ENCODE results near the gene SLC6A18. TPM values are rescaled to one million over a fixed set of nuclear protein-coding genes. Genes with fewer than 3 reads are reported as not detected.

SLC6A18 gene
- total and polyA plus RNA-seq, 5 donors from 2014 or later, result not detected

DNA sequence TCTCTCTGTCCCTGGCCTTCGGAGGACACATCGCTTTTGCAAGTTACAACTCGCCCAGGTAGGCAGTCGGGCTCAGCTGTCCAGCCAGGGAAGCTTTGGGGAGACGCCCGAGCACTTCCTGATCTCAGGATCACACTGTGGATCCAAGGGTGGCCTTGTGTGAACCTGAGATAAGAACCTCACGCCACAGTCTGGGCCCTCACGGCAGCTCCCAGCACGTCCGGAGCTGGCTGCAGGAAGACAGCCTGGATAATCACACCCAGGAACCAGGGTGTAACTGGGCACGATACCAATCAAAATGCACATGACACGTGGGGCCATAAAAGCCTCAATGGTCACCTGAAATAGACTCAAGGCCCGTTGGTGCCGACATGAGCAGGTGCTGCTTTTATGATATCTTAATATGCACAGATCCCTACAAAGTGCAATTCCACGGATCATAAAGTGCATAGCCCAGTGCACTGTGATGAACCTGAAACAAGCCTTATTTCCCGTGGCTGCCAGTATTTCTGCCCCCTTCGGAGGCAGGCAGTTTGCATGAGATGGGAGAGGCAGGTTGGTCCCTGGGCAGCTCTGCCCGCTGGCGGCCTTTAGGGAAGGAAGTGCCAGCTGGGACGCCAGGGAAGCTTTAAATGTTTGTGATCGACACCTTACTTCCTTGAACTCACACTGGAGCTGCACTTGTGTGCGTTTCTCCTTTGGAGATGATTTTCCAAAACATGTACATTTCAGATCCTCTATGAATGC is 14.5 kb downstream of the SLC6A18 start:
- no peaks in the 10 kb centered on the region for H3K36me3 Mint-ChIP-seq
- H3K4me3 Mint-ChIP-seq, result no peak overlapping the region
- H3K27ac Mint-ChIP-seq, result no peak overlapping the region
- H3K4me1 Mint-ChIP-seq, result peaks cover 0 to 2% (median 0%) of the 10 kb centered on the region in 4 donors
- H3K27me3 ChIP-seq (ENCODE audit: control insufficient read depth, insufficient read depth, low read length), result no peaks in the 10 kb centered on the region
- peaks cover 0 to 12% (median 4%) of the 10 kb centered on the region in 7 donors for H3K9me3 Mint-ChIP-seq
- H3K4me3 ChIP-seq (ENCODE audit: low read depth, low read length), result no peak overlapping the region
- no peak for ATAC-seq (ENCODE audit: low read depth in 2 of 2)
- peaks cover 4 to 12% of the 10 kb centered on the region in 2 experiments for H3K9me3 ChIP-seq (ENCODE audit: control insufficient read depth in 2 of 2, low read length in 2 of 2)
- peaks cover 4% of the 10 kb centered on the region for H3K27me3 Mint-ChIP-seq
- no peaks in the 10 kb centered on the region for H3K36me3 ChIP-seq (ENCODE audit: control insufficient read depth, insufficient read depth, low read length)
- H3K4me1 ChIP-seq (ENCODE audit: control insufficient read depth, insufficient read depth, low read length, poor library complexity, severe bottlenecking), result no peaks in the 10 kb centered on the region
- DNase-seq, result no peak
- no peak overlapping the region for H3K27ac ChIP-seq (ENCODE audit: insufficient read depth, low read length, poor library complexity, severe bottlenecking)

DNA sequence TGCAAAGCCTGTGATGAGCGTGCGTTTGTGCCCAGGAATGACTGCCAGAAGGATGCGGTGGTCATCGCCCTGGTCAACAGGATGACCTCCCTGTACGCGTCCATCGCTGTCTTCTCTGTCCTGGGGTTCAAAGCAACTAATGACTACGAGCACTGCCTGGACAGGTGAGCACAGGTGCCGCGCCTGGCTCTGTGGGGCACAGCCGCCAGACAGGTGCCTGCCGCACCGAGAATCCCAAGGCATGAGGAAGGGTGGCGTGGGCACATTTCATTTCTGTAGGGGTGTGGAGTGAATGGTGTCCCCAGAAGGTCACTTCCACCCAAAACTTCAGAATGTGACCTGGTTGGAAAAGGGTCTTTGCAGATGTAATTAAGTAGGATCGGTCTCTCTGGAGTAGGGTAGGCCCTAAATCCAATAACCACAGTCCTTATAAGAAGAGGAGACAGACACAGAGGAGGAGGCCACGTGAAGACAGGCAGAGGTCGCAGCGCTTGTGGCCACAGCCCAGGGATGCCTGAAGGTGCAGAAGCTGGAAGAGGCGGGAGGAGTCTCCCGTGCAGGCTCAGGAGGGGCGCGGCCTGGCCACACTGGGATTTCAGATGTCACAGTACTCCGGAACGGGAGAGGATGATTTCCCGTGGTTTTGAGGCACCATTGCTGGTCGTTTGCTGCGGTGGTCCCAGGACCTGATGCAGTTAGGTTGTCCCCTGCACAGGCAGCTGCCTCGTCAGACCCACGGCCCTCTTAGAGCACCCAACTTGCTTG is 15.5 kb downstream of the SLC6A18 start:
- DNase-seq (no peak), ATAC-seq (ENCODE audit: low read depth in 2 of 2) (no peak)
- Histone ChIP-seq H3K9me3 (ENCODE audit: control insufficient read depth in 2 of 2, low read length in 2 of 2) (peaks cover 4 to 10% of the 10 kb centered on the region in 2 experiments), H3K36me3 (ENCODE audit: control insufficient read depth, insufficient read depth, low read length) (no peaks in the 10 kb centered on the region), H3K27ac (ENCODE audit: insufficient read depth, low read length, poor library complexity, severe bottlenecking) (no peak overlapping the region), H3K4me1 (ENCODE audit: control insufficient read depth, insufficient read depth, low read length, poor library complexity, severe bottlenecking) (no peaks in the 10 kb centered on the region), H3K4me3 (ENCODE audit: low read depth, low read length) (no peak overlapping the region), H3K27me3 (ENCODE audit: control insufficient read depth, insufficient read depth, low read length) (no peaks in the 10 kb centered on the region)
- no peaks in the 10 kb centered on the region for H3K36me3 Mint-ChIP-seq
- no peak overlapping the region for H3K4me3 Mint-ChIP-seq
- peaks cover 4% of the 10 kb centered on the region for H3K27me3 Mint-ChIP-seq
- peaks cover 0 to 10% (median 4%) of the 10 kb centered on the region in 7 donors for H3K9me3 Mint-ChIP-seq
- peak overlapping the region in 1 of 3 donors; percentile 32 for H3K27ac Mint-ChIP-seq
- H3K4me1 Mint-ChIP-seq, result peaks cover 0 to 2% (median 0%) of the 10 kb centered on the region in 4 donors

DNA sequence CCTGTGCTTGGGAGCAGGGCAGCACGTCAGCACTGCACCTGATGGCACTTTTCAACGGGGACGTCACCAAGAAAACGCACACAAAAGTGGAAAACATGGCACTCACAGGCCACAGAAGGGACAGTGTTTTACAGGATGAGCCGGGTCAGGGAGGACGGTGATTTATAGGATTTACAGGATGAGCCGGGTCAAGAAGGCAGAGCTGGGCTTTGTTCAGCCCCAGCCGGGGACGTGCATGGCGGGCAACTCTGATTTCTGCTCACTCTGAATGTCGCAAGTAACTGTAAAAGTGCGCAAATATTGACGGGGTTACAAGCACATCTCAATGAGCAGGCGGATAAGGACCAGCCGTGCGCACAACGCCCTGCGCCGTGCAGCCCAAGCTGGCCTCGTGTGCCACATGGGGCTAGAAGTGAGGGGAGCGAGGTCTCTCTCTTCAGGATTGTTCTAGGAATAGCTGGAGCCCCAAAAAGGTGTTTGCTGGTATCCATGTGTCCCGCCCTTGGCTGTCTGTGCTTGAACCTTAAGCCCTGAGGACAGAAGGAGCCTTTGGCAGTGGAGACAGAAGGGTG is 16.4 kb downstream of the SLC6A18 start:
- peaks cover 0 to under 1% of the 10 kb centered on the region in 2 experiments for H3K9me3 ChIP-seq (ENCODE audit: control insufficient read depth in 2 of 2, low read length in 2 of 2)
- peaks cover 0 to 4% (median under 1%) of the 10 kb centered on the region in 7 donors for H3K9me3 Mint-ChIP-seq
- DNase-seq (no peak), ATAC-seq (ENCODE audit: low read depth in 2 of 2) (no peak)
- H3K36me3 Mint-ChIP-seq, result no peaks in the 10 kb centered on the region
- no peak overlapping the region for H3K27ac Mint-ChIP-seq
- no peak overlapping the region for H3K4me3 ChIP-seq (ENCODE audit: low read depth, low read length)
- H3K27me3 ChIP-seq (ENCODE audit: control insufficient read depth, insufficient read depth, low read length), result no peaks in the 10 kb centered on the region
- H3K4me1 ChIP-seq (ENCODE audit: control insufficient read depth, insufficient read depth, low read length, poor library complexity, severe bottlenecking), result no peaks in the 10 kb centered on the region
- H3K27me3 Mint-ChIP-seq, result peaks cover 4% of the 10 kb centered on the region
- H3K36me3 ChIP-seq (ENCODE audit: control insufficient read depth, insufficient read depth, low read length), result no peaks in the 10 kb centered on the region
- peaks cover 0 to 2% (median 0%) of the 10 kb centered on the region in 4 donors for H3K4me1 Mint-ChIP-seq
- no peak overlapping the region for H3K4me3 Mint-ChIP-seq
- H3K27ac ChIP-seq (ENCODE audit: insufficient read depth, low read length, poor library complexity, severe bottlenecking), result no peak overlapping the region

DNA sequence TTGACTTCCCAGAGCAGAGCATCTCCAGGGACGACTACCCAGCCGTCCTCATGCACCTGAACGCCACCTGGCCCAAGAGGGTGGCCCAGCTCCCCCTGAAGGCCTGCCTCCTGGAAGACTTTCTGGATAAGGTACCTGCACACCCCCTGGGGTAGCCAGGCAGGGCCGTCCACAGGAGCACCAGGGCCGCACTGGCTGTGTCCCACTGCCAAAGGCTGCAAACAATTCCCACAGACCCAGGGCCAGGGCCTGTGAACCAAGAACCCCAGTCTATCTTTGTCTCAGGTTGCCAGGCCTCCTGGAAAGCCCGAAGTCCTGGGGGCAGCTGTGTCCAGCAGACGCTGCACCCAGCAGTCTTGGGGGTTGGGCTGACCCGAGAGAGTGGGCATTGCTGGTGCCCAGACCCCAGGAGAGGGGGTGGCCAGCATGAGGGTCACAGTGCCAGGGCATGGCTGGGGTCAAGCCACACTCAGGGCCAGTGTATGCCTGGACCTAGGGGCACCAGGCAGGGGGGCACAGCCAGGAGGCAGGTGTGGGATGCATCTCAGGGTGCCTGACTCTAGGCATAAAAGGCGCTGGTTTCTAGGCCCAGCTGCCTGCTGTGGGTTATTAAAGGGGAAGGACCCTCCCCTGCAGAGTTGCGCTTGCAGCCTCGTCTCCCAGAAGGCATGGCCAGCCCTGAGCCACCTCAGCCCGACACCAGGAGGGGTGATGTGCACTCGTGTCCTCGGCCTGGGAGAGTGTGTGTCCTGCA is 17.7 kb downstream of the SLC6A18 start:
- Histone ChIP-seq H3K27me3 (ENCODE audit: control insufficient read depth, insufficient read depth, low read length) (no peaks in the 10 kb centered on the region), H3K36me3 (ENCODE audit: control insufficient read depth, insufficient read depth, low read length) (no peaks in the 10 kb centered on the region), H3K27ac (ENCODE audit: insufficient read depth, low read length, poor library complexity, severe bottlenecking) (no peak overlapping the region), H3K9me3 (ENCODE audit: control insufficient read depth in 2 of 2, low read length in 2 of 2) (no peaks in the 10 kb centered on the region), H3K4me3 (ENCODE audit: low read depth, low read length) (no peak overlapping the region), H3K4me1 (ENCODE audit: control insufficient read depth, insufficient read depth, low read length, poor library complexity, severe bottlenecking) (no peaks in the 10 kb centered on the region)
- Mint-ChIP-seq H3K27ac (no peak overlapping the region), H3K9me3 (peaks cover 0 to 1% (median 0%) of the 10 kb centered on the region in 7 donors), H3K36me3 (no peaks in the 10 kb centered on the region), H3K4me1 (peaks cover 0 to 2% (median 0%) of the 10 kb centered on the region in 4 donors), H3K27me3 (no peaks in the 10 kb centered on the region), H3K4me3 (no peak overlapping the region)
- DNase-seq (no peak), ATAC-seq (ENCODE audit: low read depth in 2 of 2) (no peak)

DNA sequence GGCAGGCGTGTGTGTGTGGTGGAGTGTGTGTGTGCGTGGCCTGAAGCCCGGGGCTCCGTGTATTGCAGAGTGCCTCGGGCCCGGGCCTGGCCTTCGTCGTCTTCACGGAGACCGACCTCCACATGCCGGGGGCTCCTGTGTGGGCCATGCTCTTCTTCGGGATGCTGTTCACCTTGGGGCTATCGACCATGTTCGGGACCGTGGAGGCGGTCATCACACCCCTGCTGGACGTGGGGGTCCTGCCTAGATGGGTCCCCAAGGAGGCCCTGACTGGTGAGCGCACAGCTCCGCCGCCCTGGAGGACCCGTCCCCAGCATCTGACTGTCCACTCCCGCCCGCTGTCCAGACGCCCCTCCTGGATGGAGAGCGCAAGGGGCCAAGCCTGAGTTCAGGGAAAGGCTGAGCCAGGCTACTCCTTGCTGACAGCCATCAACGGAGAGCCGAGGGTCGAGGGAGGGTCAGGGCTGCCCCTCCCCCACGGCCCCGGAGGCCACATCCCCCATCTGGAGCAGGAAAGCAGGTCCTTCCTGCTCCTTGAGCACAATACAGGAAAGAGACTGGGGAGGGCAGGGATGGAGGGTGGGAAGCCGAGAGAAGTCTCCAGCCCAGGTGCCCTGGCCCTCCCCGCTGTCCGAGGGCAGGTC is 18.4 kb downstream of the SLC6A18 start:
- no peaks in the 10 kb centered on the region for H3K36me3 Mint-ChIP-seq
- no peaks in the 10 kb centered on the region for H3K27me3 Mint-ChIP-seq
- no peak for ATAC-seq (ENCODE audit: low read depth in 2 of 2)
- H3K4me1 ChIP-seq (ENCODE audit: control insufficient read depth, insufficient read depth, low read length, poor library complexity, severe bottlenecking), result no peaks in the 10 kb centered on the region
- H3K27ac ChIP-seq (ENCODE audit: insufficient read depth, low read length, poor library complexity, severe bottlenecking), result no peak overlapping the region
- no peak for DNase-seq
- no peak overlapping the region for H3K4me3 Mint-ChIP-seq
- no peaks in the 10 kb centered on the region for H3K36me3 ChIP-seq (ENCODE audit: control insufficient read depth, insufficient read depth, low read length)
- peaks cover 0 to 1% (median 0%) of the 10 kb centered on the region in 7 donors for H3K9me3 Mint-ChIP-seq
- H3K4me1 Mint-ChIP-seq, result peaks cover 0 to 2% (median 0%) of the 10 kb centered on the region in 4 donors
- H3K27ac Mint-ChIP-seq, result no peak overlapping the region
- H3K9me3 ChIP-seq (ENCODE audit: control insufficient read depth in 2 of 2, low read length in 2 of 2), result no peaks in the 10 kb centered on the region
- H3K4me3 ChIP-seq (ENCODE audit: low read depth, low read length), result no peak overlapping the region
- no peaks in the 10 kb centered on the region for H3K27me3 ChIP-seq (ENCODE audit: control insufficient read depth, insufficient read depth, low read length)

DNA sequence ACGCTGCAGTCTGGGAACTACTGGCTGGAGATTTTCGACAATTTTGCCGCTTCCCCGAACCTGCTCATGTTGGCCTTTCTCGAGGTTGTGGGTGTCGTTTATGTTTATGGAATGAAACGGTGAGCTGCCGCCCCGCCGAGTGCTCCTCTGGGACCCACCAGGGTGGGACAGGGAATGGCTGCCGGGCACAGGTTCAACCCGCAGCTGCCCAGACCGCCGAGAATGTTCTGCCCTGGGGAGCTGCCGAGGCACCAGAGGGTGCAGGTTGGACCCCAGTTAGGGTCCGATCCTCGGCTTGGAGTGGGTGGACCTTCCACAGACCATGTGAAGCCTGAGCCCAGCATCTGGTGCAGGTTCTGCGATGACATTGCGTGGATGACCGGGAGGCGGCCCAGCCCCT is 19.1 kb downstream of the SLC6A18 start:
- Mint-ChIP-seq H3K27ac (no peak overlapping the region), H3K27me3 (no peaks in the 10 kb centered on the region), H3K4me3 (no peak overlapping the region), H3K9me3 (peaks cover 0 to 1% (median 0%) of the 10 kb centered on the region in 7 donors), H3K36me3 (no peaks in the 10 kb centered on the region), H3K4me1 (peaks cover 0 to 2% (median 0%) of the 10 kb centered on the region in 4 donors)
- H3K4me3 ChIP-seq (ENCODE audit: low read depth, low read length), result no peak overlapping the region
- H3K27ac ChIP-seq (ENCODE audit: insufficient read depth, low read length, poor library complexity, severe bottlenecking), result no peak overlapping the region
- no peaks in the 10 kb centered on the region for H3K9me3 ChIP-seq (ENCODE audit: control insufficient read depth in 2 of 2, low read length in 2 of 2)
- no peak for ATAC-seq (ENCODE audit: low read depth in 2 of 2)
- H3K4me1 ChIP-seq (ENCODE audit: control insufficient read depth, insufficient read depth, low read length, poor library complexity, severe bottlenecking), result no peaks in the 10 kb centered on the region
- DNase-seq, result no peak
- no peaks in the 10 kb centered on the region for H3K36me3 ChIP-seq (ENCODE audit: control insufficient read depth, insufficient read depth, low read length)
- H3K27me3 ChIP-seq (ENCODE audit: control insufficient read depth, insufficient read depth, low read length), result no peaks in the 10 kb centered on the region

DNA sequence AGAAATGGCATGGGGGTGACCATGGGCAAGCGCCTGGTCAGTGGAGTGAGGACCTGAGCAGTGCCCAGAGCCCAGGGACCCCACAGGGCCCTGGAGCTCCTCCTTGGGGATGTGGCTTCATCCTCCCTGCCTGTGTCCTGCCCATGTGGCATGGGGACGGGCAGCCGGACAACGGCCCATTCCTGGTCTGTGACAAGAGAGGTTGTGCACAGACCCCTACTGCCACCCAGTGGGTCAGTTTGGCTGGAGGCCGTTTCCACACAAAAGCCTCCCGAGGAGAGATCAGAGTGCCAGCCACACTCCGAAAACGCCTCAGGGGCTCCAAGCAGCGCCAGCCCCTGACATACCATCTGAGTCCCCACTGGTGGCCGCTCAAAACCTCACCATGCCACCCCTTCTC is 19.8 kb downstream of the SLC6A18 start:
- no peaks in the 10 kb centered on the region for H3K36me3 ChIP-seq (ENCODE audit: control insufficient read depth, insufficient read depth, low read length)
- no peaks in the 10 kb centered on the region for H3K4me1 ChIP-seq (ENCODE audit: control insufficient read depth, insufficient read depth, low read length, poor library complexity, severe bottlenecking)
- H3K27me3 ChIP-seq (ENCODE audit: control insufficient read depth, insufficient read depth, low read length), result no peaks in the 10 kb centered on the region
- Mint-ChIP-seq H3K27ac (no peak overlapping the region), H3K27me3 (no peaks in the 10 kb centered on the region), H3K4me3 (no peak overlapping the region), H3K36me3 (no peaks in the 10 kb centered on the region), H3K9me3 (peaks cover 0 to 1% (median 0%) of the 10 kb centered on the region in 7 donors), H3K4me1 (peaks cover 0 to 2% (median 0%) of the 10 kb centered on the region in 4 donors)
- no peak overlapping the region for H3K4me3 ChIP-seq (ENCODE audit: low read depth, low read length)
- no peak overlapping the region for H3K27ac ChIP-seq (ENCODE audit: insufficient read depth, low read length, poor library complexity, severe bottlenecking)
- ATAC-seq (ENCODE audit: low read depth in 2 of 2) (no peak), DNase-seq (no peak)
- H3K9me3 ChIP-seq (ENCODE audit: control insufficient read depth in 2 of 2, low read length in 2 of 2), result no peaks in the 10 kb centered on the region
